Amygdala (tissue), 56 donors: ENCODE results near the gene PCBP2.

Experiments
- DNase-seq, 56 donors: peaks; one replicate each; lab custom pipeline; 2025; lab: John Stamatoyannopoulos, UW

Gene PCBP2

GRCh38 chr12:53505555-53506449 lies 53.9 kb downstream of the PCBP2 start:
- DNase-seq: no peak

- no peak for DNase-seq
Observed at GRCh38 chr12:53506450-53506785, 54.5 kb downstream of the PCBP2 start.

GRCh38 chr12:53506881-53507602 lies 55.1 kb downstream of the PCBP2 start, which contains the start of gene NPFF:
TSS of gene NPFF (minus strand) at chr12:53507484. CDS start at chr12:53507474, 10 bp downstream.
- DNase-seq: no peak

- no peak for DNase-seq
Observed at GRCh38 chr12:53507603-53507885, 55.6 kb downstream of the PCBP2 start.

GRCh38 chr12:53508534-53509170 lies 56.8 kb downstream of the PCBP2 start:
- DNase-seq: peak in 53 of 56 donors; percentile 22 to 92 (median 68)

- DNase-seq: no peak
Observed at GRCh38 chr12:53510181-53510812, 58.4 kb downstream of the PCBP2 start.

GRCh38 chr12:53513712-53514410 lies 62.0 kb downstream of the PCBP2 start:
- no peak for DNase-seq

GRCh38 chr12:53514628-53515290 lies 62.9 kb downstream of the PCBP2 start:
- DNase-seq: no peak

- DNase-seq: no peak
Observed at GRCh38 chr12:53515291-53515680, 63.4 kb downstream of the PCBP2 start.

GRCh38 chr12:53516758-53517455 lies 65.0 kb downstream of the PCBP2 start:
- peak in 1 of 56 donors; percentile 19 for DNase-seq

- no peak for DNase-seq
Observed at GRCh38 chr12:53518381-53518780, 66.5 kb downstream of the PCBP2 start.

- DNase-seq: no peak
Observed at GRCh38 chr12:53523131-53523530, 71.2 kb downstream of the PCBP2 start.

- DNase-seq: no peak
Observed at GRCh38 chr12:53524476-53524875, 72.6 kb downstream of the PCBP2 start.

GRCh38 chr12:53530061-53530460 lies 78.2 kb downstream of the PCBP2 start:
- no peak for DNase-seq
